Measurements from ENCODE around the gene LUZP4. TPM values are rescaled to one million over a fixed set of nuclear protein-coding genes. Genes with fewer than 3 reads are reported as not detected.

Gene LUZP4
- total and polyA plus RNA-seq, 2 of the 8 experiments (the other 6 are each of a cell fraction or from before 2014, with no cell fraction given): 0.17 TPM; not detected in 1

- Histone ChIP-seq H3K9ac (replicated peaks in 1 of 4; ENCODE audit: extremely low read depth in 1 of 4, low read depth in 3 of 4, low read length in 3 of 4) (no peak overlapping the region), H3K23me2 (ENCODE audit: low read depth, low read length) (no peaks in the 10 kb centered on the region), H2BK12ac (ENCODE audit: low read depth, low read length) (no peak overlapping the region), H3K27me3 (replicated peaks in 1 of 4; ENCODE audit: control insufficient read depth in 3 of 4, extremely low read depth in 1 of 4, insufficient read depth in 3 of 4, low read length in 3 of 4) (no peaks in the 10 kb centered on the region), H3K23ac (ENCODE audit: insufficient read length) (no peak overlapping the region), H3K36me3 (ENCODE audit: control insufficient read depth in 2 of 4, insufficient read depth in 4 of 4, low read length in 3 of 4) (no peaks in the 10 kb centered on the region), H3K4me3 (ENCODE audit: extremely low read depth in 1 of 4, insufficient read depth in 2 of 4, low read depth in 3 of 4, low read length in 4 of 4) (no peak overlapping the region), H2BK120ac (replicated peaks; ENCODE audit: low read depth, low read length) (no peak overlapping the region), H4K20me1 (replicated peaks in 1 of 2; ENCODE audit: control insufficient read depth in 1 of 2, insufficient read depth in 2 of 2, low read length in 2 of 2) (no peaks in the 10 kb centered on the region), H2BK20ac (ENCODE audit: low read length) (no peak overlapping the region), H4K5ac (ENCODE audit: insufficient read length, low read depth, low read length) (no peak overlapping the region), H3K4me1 (replicated peaks in 1 of 4; ENCODE audit: control insufficient read depth in 3 of 4, insufficient read depth in 4 of 4, low read length in 3 of 4) (no peaks in the 10 kb centered on the region), H4K8ac (ENCODE audit: extremely low read depth, insufficient read depth, low read length) (no peak overlapping the region), H2BK15ac (ENCODE audit: low read length) (no peak overlapping the region), H3K18ac (ENCODE audit: extremely low read depth, low read length) (no peak overlapping the region), H2AFZ (ENCODE audit: low read length) (no peak overlapping the region), H3K4ac (replicated peaks; ENCODE audit: insufficient read length, low read depth, low read length) (no peak overlapping the region), H2AK5ac (ENCODE audit: low read depth, low read length) (no peak overlapping the region), H3K4me2 (ENCODE audit: insufficient read depth in 1 of 2, low read depth in 2 of 2, low read length in 2 of 2) (no peak overlapping the region), H3K79me1 (ENCODE audit: low read depth, low read length) (no peaks in the 10 kb centered on the region), H3K27ac (ENCODE audit: low read depth, low read length) (no peak overlapping the region), H3K14ac (ENCODE audit: insufficient read length) (no peak overlapping the region), H3K56ac (replicated peaks; ENCODE audit: insufficient read length, low read depth, low read length) (no peak overlapping the region), H3K79me2 (ENCODE audit: control insufficient read depth in 1 of 2, insufficient read depth in 2 of 2, low read length in 2 of 2) (no peaks in the 10 kb centered on the region), H4K91ac (replicated peaks; ENCODE audit: insufficient read length, low read length) (no peak overlapping the region), H3K9me3 (ENCODE audit: insufficient read depth in 2 of 2, low read depth in 1 of 2, low read length in 1 of 2) (no peaks in the 10 kb centered on the region), H2BK5ac (ENCODE audit: low read depth, low read length) (no peak overlapping the region)
- no peak for TF ChIP-seq RXRA (IDR thresholded peaks at IDR 0.05; ENCODE audit: insufficient read depth, low read depth, low read length)
- TF ChIP-seq CBX5 (IDR thresholded peaks at IDR 0.05; ENCODE audit: low read depth, low read length): no peak
- TF ChIP-seq TBP (IDR thresholded peaks at IDR 0.05; ENCODE audit: low read depth, low read length): no peak
- TF ChIP-seq EGR1 (IDR thresholded peaks at IDR 0.05; ENCODE audit: borderline replicate concordance, low read depth, low read length): no peak
- no peak for TF ChIP-seq BRCA1 (IDR thresholded peaks at IDR 0.05; ENCODE audit: low read depth, low read length)
- TF ChIP-seq SIRT6 (IDR thresholded peaks at IDR 0.05; ENCODE audit: low read length): no peak
- TF ChIP-seq CHD1 (IDR thresholded peaks at IDR 0.05; ENCODE audit: low read depth, low read length): no peak
- DNase-seq (ENCODE audit: low read depth in 1 of 2, low spot score in 2 of 2) (no peak), FAIRE-seq (no peak)
- CTCF ChIA-PET (ENCODE audit: partially characterized antibody): no interaction called here
- WGBS, 2 experiments (ENCODE audit: extremely low coverage in 1 of 2, insufficient coverage in 1 of 2, insufficient read length in 1 of 2, insufficient replicate concordance in 2 of 2, low coverage in 1 of 2, low lambda C conversion rate in 2 of 2, missing lambda C conversion rate in 1 of 2): 73% methylated on average over 2 of the region's 2 CpGs; no CpG with 5 or more reads in 1 of the 2 experiments
- POLR2A ChIA-PET (ENCODE audit: partially characterized antibody): no interaction called here
Observed at GRCh38 chrX:115266300-115266699, 23.2 kb upstream of the LUZP4 start.
